Activated B cell treated with CpG ODN at 0.5 μM for 24 hours (primary cell): ENCODE measurements around the gene DSCAML1. TPM values are rescaled to one million over a fixed set of nuclear protein-coding genes. Genes with fewer than 3 reads are reported as not detected.
"Not testable (repeated sequence)": the region's sequence is repeated elsewhere in the genome, so short reads cannot be mapped to it uniquely, and the experiment has no call there.

Experiments used
- ATAC-seq: fragments of 200-7000 bp; cut with Tn5 transposase; one replicate; pipeline ENCODE4 v1.10.0; 2021; ENCODE audit warnings: low read depth, mild to moderate bottlenecking, moderate library complexity
- CTCF ChIA-PET: fragments of 350-600 bp; sonication (Branson Sonifier 250); formaldehyde crosslinking; loops from one replicate; lab custom pipeline; 2021; ENCODE audit warnings: antibody characterized with exemption; lab: Charles Lee
- POLR2A ChIA-PET: fragments of 350-600 bp; sonication (Branson Sonifier 250); formaldehyde crosslinking; loops from one replicate; lab custom pipeline; 2021; ENCODE audit warnings: antibody characterized with exemption; lab: Charles Lee
- DNase-seq: peaks from one replicate; pipeline ENCODE4 v3.0.0; 2022
- H3K27ac Mint-ChIP-seq: one replicate; pipeline ENCODE4 v1.8.0; 2020; ENCODE audit warnings: mixed read lengths
- H3K27me3 Mint-ChIP-seq: one replicate; pipeline ENCODE4 v1.8.0; 2021; ENCODE audit warnings: mixed read lengths
- H3K36me3 Mint-ChIP-seq: one replicate; pipeline ENCODE4 v1.8.0; 2021; ENCODE audit warnings: low read depth, mixed read lengths
- H3K4me1 Mint-ChIP-seq: one replicate; pipeline ENCODE4 v1.8.0; 2021; ENCODE audit warnings: mixed read lengths
- H3K4me3 Mint-ChIP-seq: one replicate; pipeline ENCODE4 v1.8.0; 2020; ENCODE audit warnings: mild to moderate bottlenecking, mixed read lengths
- H3K9me3 Mint-ChIP-seq: one replicate; pipeline ENCODE4 v1.8.0; 2020; ENCODE audit warnings: mixed read lengths
- CTCF ChIP-seq: fragments of 200-600 bp; IDR thresholded peaks from one replicate; pipeline ENCODE4 v1.8.0; 2022; ENCODE audit warnings: antibody characterized with exemption, mild to moderate bottlenecking
- intact Hi-C: fragments of 100-400 bp; cut with micrococcal nuclease; formaldehyde crosslinking; loops from one replicate; pipeline ENCODE4 v1.15.1; 2024
- total RNA-seq: library from RNA; stranded (reverse); gene quantifications from 2 replicates; pipeline ENCODE4 v1.2.3, GENCODE V29; 2022

DSCAML1 gene
- total RNA-seq, 1 donor from 2014 or later, result 3.6 TPM

- POLR2A ChIA-PET, result no interaction called here
These were observed 386.8 kb downstream of the DSCAML1 start for GRCh38 chr11:117410238-117410637.

GRCh38 chr11:117409511-117409910 lies 387.5 kb downstream of the DSCAML1 start:
- TF ChIP-seq CTCF, result no peak
- no peaks in the 10 kb centered on the region for H3K4me1 Mint-ChIP-seq
- intact Hi-C loops, result no loop called here
- DNase-seq, result no peak
- ChIA-PET POLR2A (no interaction called here), CTCF (no interaction called here)
- H3K27me3 Mint-ChIP-seq, result no peaks in the 10 kb centered on the region
- H3K4me3 Mint-ChIP-seq, result no peak overlapping the region
- ATAC-seq, result no peak
- peaks cover 60% of the 10 kb centered on the region for H3K36me3 Mint-ChIP-seq
- peaks cover 8% of the 10 kb centered on the region for H3K9me3 Mint-ChIP-seq
- no peak overlapping the region for H3K27ac Mint-ChIP-seq

More at GRCh38 chr11:117410238-117410637, 386.8 kb downstream of the DSCAML1 start:
- DNase-seq (no peak), ATAC-seq (no peak)
- intact Hi-C loops, result no loop called here
- H3K36me3 Mint-ChIP-seq, result peaks cover 53% of the 10 kb centered on the region
- no peak for TF ChIP-seq CTCF
- CTCF ChIA-PET, result no interaction called here
- no peak overlapping the region for H3K27ac Mint-ChIP-seq
- no peak overlapping the region for H3K4me3 Mint-ChIP-seq
- peaks cover 6% of the 10 kb centered on the region for H3K9me3 Mint-ChIP-seq
- no peaks in the 10 kb centered on the region for H3K4me1 Mint-ChIP-seq
- H3K27me3 Mint-ChIP-seq, result no peaks in the 10 kb centered on the region

- DNase-seq (no peak), ATAC-seq (no peak)
- Mint-ChIP-seq H3K27me3 (no peaks in the 10 kb centered on the region), H3K4me3 (no peak overlapping the region), H3K27ac (no peak overlapping the region), H3K4me1 (no peaks in the 10 kb centered on the region), H3K9me3 (peaks cover 8% of the 10 kb centered on the region), H3K36me3 (peaks cover 70% of the 10 kb centered on the region)
- ChIA-PET CTCF (no interaction called here), POLR2A (no interaction called here)
- intact Hi-C loops, result no loop called here
- TF ChIP-seq CTCF, result no peak
These were observed 388.7 kb downstream of the DSCAML1 start for GRCh38 chr11:117408356-117408755.

- intact Hi-C loops, result no loop called here
- H3K9me3 Mint-ChIP-seq, result peaks cover 8% of the 10 kb centered on the region
- H3K36me3 Mint-ChIP-seq, result peaks cover 71% of the 10 kb centered on the region
These were observed 390.0 kb downstream of the DSCAML1 start for GRCh38 chr11:117407016-117407415.

GRCh38 chr11:117405898-117406297 lies 391.1 kb downstream of the DSCAML1 start:
- H3K9me3 Mint-ChIP-seq, H3K4me3 Mint-ChIP-seq, H3K4me1 Mint-ChIP-seq, POLR2A ChIA-PET, CTCF ChIA-PET, H3K27ac Mint-ChIP-seq, H3K27me3 Mint-ChIP-seq, ATAC-seq, intact Hi-C loops, DNase-seq: not testable (repeated sequence)
- H3K36me3 Mint-ChIP-seq, result peaks cover 69% of the 10 kb centered on the region

More at GRCh38 chr11:117407016-117407415, 390.0 kb downstream of the DSCAML1 start:
- no peak overlapping the region for H3K4me3 Mint-ChIP-seq
- CTCF ChIA-PET, result no interaction called here
- POLR2A ChIA-PET, result interaction anchor here (0.7 kb wide), 1 partner anchor 355 kb away, joined by 7 read pairs; no protein-coding TSS in a partner anchor
- no peak for TF ChIP-seq CTCF
- no peak overlapping the region for H3K27ac Mint-ChIP-seq
- H3K4me1 Mint-ChIP-seq, result no peaks in the 10 kb centered on the region
- no peaks in the 10 kb centered on the region for H3K27me3 Mint-ChIP-seq
- DNase-seq (no peak), ATAC-seq (no peak)

- H3K36me3 Mint-ChIP-seq, result peaks cover 80% of the 10 kb centered on the region
- POLR2A ChIA-PET, CTCF ChIA-PET, intact Hi-C loops, H3K27me3 Mint-ChIP-seq, H3K9me3 Mint-ChIP-seq, DNase-seq, ATAC-seq, H3K4me3 Mint-ChIP-seq, H3K27ac Mint-ChIP-seq: not testable (repeated sequence)
- peaks cover 18% of the 10 kb centered on the region for H3K4me1 Mint-ChIP-seq
These were observed 397.7 kb downstream of the DSCAML1 start for GRCh38 chr11:117399100-117399840.

GRCh38 chr11:117398618-117399017 lies 398.4 kb downstream of the DSCAML1 start:
- DNase-seq, H3K27me3 Mint-ChIP-seq, ATAC-seq, CTCF ChIA-PET, H3K27ac Mint-ChIP-seq, POLR2A ChIA-PET, H3K4me3 Mint-ChIP-seq, intact Hi-C loops, H3K9me3 Mint-ChIP-seq: not testable (repeated sequence)
- peaks cover 80% of the 10 kb centered on the region for H3K36me3 Mint-ChIP-seq
- peaks cover 18% of the 10 kb centered on the region for H3K4me1 Mint-ChIP-seq
